OCI-LY1 (cell line): ENCODE results near the gene KIFAP3.

Experiments
- H2AFZ ChIP-seq: fragments of 200-600 bp; sonication (generic), shearing (Covaris generic); 2 replicates; pipeline ENCODE4 v1.6.0; 2014; ENCODE audit warnings: antibody characterized with exemption, mild to moderate bottlenecking, low read length
- H3F3A ChIP-seq: fragments of 200-600 bp; sonication (generic), shearing (Covaris generic); 2 replicates; pipeline ENCODE4 v1.6.0; 2014; ENCODE audit warnings: mild to moderate bottlenecking, antibody characterized with exemption, low read length, moderate library complexity; ENCODE audit not compliant: insufficient read depth
- H3K27ac ChIP-seq: fragments of 200-600 bp; sonication (generic); 2 replicates; pipeline ENCODE4 v1.5.1; 2014; ENCODE audit warnings: low read length, mixed run types, mild to moderate bottlenecking, low read depth; ENCODE audit not compliant: poor library complexity, severe bottlenecking
- H3K27me3 ChIP-seq: fragments of 200-600 bp; sonication (generic); 2 replicates; pipeline ENCODE4 v1.6.0; 2014; ENCODE audit warnings: antibody characterized with exemption, mild to moderate bottlenecking, low read length, moderate library complexity; ENCODE audit not compliant: insufficient read depth
- H3K36me3 ChIP-seq: fragments of 200-600 bp; sonication (generic); 2 replicates; pipeline ENCODE4 v1.6.1; 2014; ENCODE audit warnings: mild to moderate bottlenecking, antibody characterized with exemption, low read length, moderate library complexity, mixed read lengths; ENCODE audit not compliant: insufficient read depth
- H3K4me1 ChIP-seq: fragments of 200-600 bp; sonication (generic); 2 replicates; pipeline ENCODE4 v1.5.1; 2014; ENCODE audit warnings: mild to moderate bottlenecking, low read length, moderate library complexity; ENCODE audit not compliant: insufficient read depth, severe bottlenecking
- H3K4me2 ChIP-seq: fragments of 200-600 bp; sonication (generic), shearing (Covaris generic); 2 replicates; pipeline ENCODE4 v1.6.1; 2014; ENCODE audit warnings: low read length
- H3K4me3 ChIP-seq: fragments of 200-600 bp; sonication (generic); 2 replicates; pipeline ENCODE4 v1.5.1; 2014; ENCODE audit warnings: low read length, low read depth, mild to moderate bottlenecking, mixed read lengths; ENCODE audit not compliant: poor library complexity, severe bottlenecking
- H3K79me2 ChIP-seq: fragments of 200-600 bp; shearing (Covaris generic); 2 replicates; pipeline ENCODE4 v1.6.1; 2016; ENCODE audit warnings: mixed run types, low read length, mixed read lengths; ENCODE audit not compliant: insufficient read depth
- H3K9ac ChIP-seq: fragments of 200-600 bp; sonication (generic), shearing (Covaris generic); 2 replicates; pipeline ENCODE4 v1.6.1; 2014; ENCODE audit warnings: mild to moderate bottlenecking, low read length, mixed read lengths
- H3K9me2 ChIP-seq: fragments of 200-600 bp; sonication (generic), shearing (Covaris generic); 2 replicates; pipeline ENCODE4 v1.6.1; 2014; ENCODE audit warnings: low read depth, mild to moderate bottlenecking, low read length, mixed read lengths
- H3K9me3 ChIP-seq: fragments of 200-600 bp; shearing (Covaris generic); 2 replicates; pipeline ENCODE4 v1.6.1; 2014; ENCODE audit warnings: low read length, mixed read lengths
- H4K20me1 ChIP-seq: fragments of 200-600 bp; sonication (generic), shearing (Covaris generic); 2 replicates; pipeline ENCODE4 v1.6.0; 2016; ENCODE audit warnings: mild to moderate bottlenecking, low read length; ENCODE audit not compliant: insufficient read depth
- CTCF ChIP-seq: fragments of 200-600 bp; sonication (generic), shearing (Covaris generic); IDR thresholded peaks from 2 replicates; pipeline ENCODE4 v1.5.1; 2017; ENCODE audit warnings: mild to moderate bottlenecking, antibody characterized with exemption, low read length, moderate library complexity, mixed read lengths
- EZH2 ChIP-seq: fragments of 200-600 bp; sonication (generic), shearing (Covaris generic); IDR thresholded peaks from 2 replicates; pipeline ENCODE4 v1.8.0; 2017; ENCODE audit warnings: borderline replicate concordance, mixed run types, mild to moderate bottlenecking, antibody characterized with exemption, low read length, moderate library complexity, mixed read lengths

The KIFAP3 gene

GRCh38 chr1:169914531-169914930 lies 160.0 kb downstream of the KIFAP3 start:
- Histone ChIP-seq H3K79me2 (no peaks in the 10 kb centered on the region), H3K4me3 (no peak overlapping the region), H3K4me1 (no peaks in the 10 kb centered on the region), H3K27ac (no peak overlapping the region), H3K27me3 (no peaks in the 10 kb centered on the region), H2AFZ (no peak overlapping the region), H3K36me3 (no peaks in the 10 kb centered on the region), H3K4me2 (no peak overlapping the region), H3K9me3 (no peaks in the 10 kb centered on the region), H4K20me1 (no peaks in the 10 kb centered on the region), H3K9ac (no peak overlapping the region), H3K9me2 (no peaks in the 10 kb centered on the region), H3F3A (no peaks in the 10 kb centered on the region)
- TF ChIP-seq CTCF (no peak), EZH2 (no peak)

GRCh38 chr1:169909499-169909898 lies 165.0 kb downstream of the KIFAP3 start:
- Histone ChIP-seq H3K36me3 (no peaks in the 10 kb centered on the region), H3F3A (no peaks in the 10 kb centered on the region), H3K9ac (no peak overlapping the region), H2AFZ (no peak overlapping the region), H3K4me1 (no peaks in the 10 kb centered on the region), H3K79me2 (no peaks in the 10 kb centered on the region), H3K9me3 (no peaks in the 10 kb centered on the region), H3K4me3 (no peak overlapping the region), H3K4me2 (no peak overlapping the region), H3K27ac (no peak overlapping the region), H3K27me3 (no peaks in the 10 kb centered on the region), H4K20me1 (no peaks in the 10 kb centered on the region), H3K9me2 (no peaks in the 10 kb centered on the region)
- no peak for TF ChIP-seq CTCF
- TF ChIP-seq EZH2, result no peak

GRCh38 chr1:169906938-169907337 lies 167.6 kb downstream of the KIFAP3 start:
- H3K27ac ChIP-seq, result no peak overlapping the region
- H3K36me3 ChIP-seq, result no peaks in the 10 kb centered on the region
- H3K9ac ChIP-seq, result no peak overlapping the region
- no peak overlapping the region for H3K4me3 ChIP-seq
- no peaks in the 10 kb centered on the region for H3K9me2 ChIP-seq
- no peaks in the 10 kb centered on the region for H3K4me1 ChIP-seq
- H3K9me3 ChIP-seq, result no peaks in the 10 kb centered on the region
- no peak overlapping the region for H3K4me2 ChIP-seq
- peaks cover 2% of the 10 kb centered on the region; the same call in 1 of the 2 replicates for H3K27me3 ChIP-seq
- TF ChIP-seq CTCF (no peak), EZH2 (no peak)
- H3K79me2 ChIP-seq, result no peaks in the 10 kb centered on the region
- no peaks in the 10 kb centered on the region for H3F3A ChIP-seq
- H4K20me1 ChIP-seq, result no peaks in the 10 kb centered on the region
- no peak overlapping the region for H2AFZ ChIP-seq
